CD1c-positive myeloid dendritic cell (primary cell): ENCODE results near the gene PLD3.
"Not testable (repeated sequence)": the region's sequence is repeated elsewhere in the genome, so short reads cannot be mapped to it uniquely, and the experiment has no call there.

ENCODE experiments used
- DNase-seq: peaks from one replicate; pipeline ENCODE4 v3.0.0-alpha.2; 2016; ENCODE audit errors: extremely low spot score

The PLD3 gene

DNA sequence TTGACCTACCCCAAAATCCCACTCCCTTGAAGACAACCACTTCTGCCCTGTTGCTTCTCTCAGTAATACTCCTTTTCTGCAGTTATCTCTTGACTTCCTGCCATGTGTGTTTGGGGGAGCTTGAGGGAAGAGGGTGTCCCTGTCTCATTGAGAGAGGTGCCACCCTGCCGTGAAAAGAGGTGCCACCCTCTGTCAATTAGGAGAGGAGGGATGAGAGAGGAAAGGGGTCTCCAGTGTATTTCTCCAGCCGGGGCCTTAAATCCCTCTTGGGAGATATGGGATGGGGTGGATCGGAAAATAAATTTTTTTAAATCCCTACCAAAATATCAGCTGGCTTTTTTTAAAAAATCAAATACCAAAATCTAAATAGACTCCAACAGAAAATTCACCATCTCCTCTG is 16.5 kb downstream of the PLD3 start:
- no peak for DNase-seq

DNA sequence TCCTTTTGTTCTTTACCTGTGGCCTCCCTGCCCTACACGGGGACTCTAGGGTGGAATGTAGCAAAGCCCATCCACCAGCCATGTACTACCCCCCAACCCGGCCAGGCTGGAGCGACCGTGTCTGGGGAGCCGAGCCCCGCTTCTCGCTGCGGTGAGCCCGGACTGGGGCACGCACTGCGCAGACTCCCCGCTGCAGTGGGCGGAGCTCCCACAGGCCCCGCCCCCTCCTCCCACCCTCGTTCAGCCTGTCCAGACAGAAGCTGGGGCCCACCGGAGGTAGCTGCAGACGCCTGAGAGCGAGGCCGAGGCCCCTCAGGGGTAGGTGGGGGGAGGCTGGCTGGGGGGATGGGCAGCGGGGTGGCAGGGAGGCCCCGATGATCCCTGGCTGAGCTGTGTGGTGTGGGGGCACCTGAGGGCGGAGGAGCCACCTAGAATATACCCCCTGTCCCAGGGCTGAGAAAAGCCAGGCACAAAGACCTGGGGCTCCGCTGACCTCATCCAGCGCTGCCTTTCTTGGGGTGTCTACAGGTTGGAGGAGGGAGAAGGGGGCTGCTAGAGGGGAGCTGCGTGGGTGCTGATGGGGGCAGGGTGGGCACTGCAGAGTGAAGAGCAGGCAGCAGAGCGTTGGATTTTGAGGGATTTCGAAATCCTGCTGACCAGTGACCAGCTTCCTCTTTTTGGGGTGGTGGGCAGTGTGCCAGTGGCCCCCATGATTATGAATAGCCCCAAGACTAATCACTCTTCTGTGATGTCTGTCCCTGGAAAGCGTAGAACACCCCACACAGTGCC is 17.3 kb downstream of the PLD3 start:
- peak; percentile 88 for DNase-seq

DNA sequence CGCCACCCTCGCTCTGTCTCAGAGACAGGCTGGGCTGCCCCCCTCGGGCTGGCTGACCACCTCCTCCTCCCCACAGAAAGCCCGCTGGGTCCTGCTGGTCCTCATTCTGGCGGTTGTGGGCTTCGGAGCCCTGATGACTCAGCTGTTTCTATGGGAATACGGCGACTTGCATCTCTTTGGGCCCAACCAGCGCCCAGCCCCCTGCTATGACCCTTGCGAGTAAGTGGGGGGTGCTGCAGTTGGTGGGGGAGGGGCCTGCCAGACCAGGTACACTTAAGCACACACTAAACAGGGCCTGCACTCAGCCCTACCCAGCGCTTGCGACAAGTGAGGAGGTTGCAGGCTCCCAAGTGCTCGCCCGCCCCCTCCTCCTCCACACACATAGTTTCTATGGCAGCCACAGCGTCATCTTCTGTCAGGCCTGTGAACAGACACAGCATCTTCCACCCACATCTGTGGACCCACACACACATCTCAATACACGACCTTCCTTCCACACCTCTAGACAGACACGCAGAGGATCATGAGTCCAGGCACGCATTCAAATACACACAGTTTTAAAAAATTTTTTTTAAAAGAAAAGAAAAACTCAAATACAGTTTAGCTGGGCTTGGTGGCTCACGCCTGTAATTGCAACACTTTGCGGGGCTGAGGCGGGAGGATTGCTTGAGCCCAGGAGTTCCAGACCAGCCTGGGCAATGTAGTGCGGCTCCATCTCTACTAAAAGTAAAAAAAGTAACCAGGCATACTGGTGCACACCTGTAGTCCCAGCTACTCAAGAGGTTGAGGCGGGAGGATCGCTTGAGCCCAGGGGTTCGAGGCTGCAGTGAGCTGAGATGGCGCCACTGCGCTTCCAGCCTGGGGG is 18.4 kb downstream of the PLD3 start:
- peak; percentile 60 for DNase-seq

DNA sequence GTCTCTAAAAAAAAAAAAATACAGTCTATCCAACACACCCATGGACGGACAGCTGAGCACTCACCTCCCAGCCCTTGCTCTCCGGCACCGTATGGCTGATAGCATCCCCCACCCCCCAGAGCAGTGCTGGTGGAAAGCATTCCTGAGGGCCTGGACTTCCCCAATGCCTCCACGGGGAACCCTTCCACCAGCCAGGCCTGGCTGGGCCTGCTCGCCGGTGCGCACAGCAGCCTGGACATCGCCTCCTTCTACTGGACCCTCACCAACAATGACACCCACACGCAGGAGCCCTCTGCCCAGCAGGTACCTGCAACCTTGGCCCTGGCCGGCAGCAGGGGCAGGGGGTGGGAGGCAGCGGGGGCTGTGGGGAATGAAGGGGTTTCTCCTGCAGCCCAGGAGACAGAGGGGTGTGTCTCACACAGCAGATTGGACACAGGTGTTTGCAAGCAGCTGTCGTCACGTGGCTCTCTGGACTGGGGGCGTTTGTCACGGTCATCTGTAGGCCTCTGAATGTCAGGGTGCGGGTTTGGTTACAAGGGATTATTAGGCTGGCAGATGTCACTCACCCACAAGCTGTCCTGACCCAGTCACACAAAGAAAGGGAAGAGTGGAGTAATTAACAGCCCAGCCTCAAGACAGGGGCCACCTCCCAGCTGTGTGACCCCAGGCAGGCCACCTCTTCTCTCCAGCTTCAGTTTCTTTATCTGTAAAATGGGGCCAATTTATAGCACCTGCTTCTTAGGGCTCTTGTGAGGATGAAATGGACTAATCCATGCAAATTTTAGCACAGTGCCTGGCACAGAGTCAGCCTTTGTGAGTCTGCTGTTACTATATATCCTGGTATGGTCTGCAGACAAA is 19.3 kb downstream of the PLD3 start:
- DNase-seq = no peak

DNA sequence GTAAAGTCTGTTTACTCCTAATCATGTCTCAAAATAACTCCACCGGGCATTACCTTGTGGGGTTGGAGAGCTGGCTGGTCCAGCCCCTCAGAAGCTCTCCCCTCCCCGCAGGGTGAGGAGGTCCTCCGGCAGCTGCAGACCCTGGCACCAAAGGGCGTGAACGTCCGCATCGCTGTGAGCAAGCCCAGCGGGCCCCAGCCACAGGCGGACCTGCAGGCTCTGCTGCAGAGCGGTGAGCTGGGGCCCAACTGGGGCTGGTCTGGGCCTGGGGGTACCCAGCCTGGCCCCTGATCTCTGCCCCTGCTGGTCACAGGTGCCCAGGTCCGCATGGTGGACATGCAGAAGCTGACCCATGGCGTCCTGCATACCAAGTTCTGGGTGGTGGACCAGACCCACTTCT is 21.3 kb downstream of the PLD3 start:
- DNase-seq = no peak

DNA sequence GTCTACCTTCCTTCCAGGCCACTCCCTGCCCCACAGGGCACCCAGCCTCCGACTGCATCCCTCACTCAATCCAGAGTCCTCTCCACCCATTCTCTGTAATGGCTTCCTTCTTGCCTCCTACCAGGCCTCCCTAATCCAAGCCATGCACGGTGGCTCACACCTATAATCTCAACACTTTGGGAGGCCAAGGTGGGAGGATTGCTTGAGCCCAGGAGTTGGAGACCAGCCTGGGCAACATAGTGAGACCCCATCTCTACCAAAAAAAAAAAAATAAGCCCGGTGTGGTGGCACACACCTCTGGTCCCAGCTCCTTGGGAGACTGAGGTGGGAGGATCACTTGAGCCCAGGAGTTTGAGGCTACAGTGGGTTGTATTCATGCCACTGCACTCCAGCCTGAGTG is 21.8 kb downstream of the PLD3 start:
- DNase-seq = not testable (repeated sequence)

DNA sequence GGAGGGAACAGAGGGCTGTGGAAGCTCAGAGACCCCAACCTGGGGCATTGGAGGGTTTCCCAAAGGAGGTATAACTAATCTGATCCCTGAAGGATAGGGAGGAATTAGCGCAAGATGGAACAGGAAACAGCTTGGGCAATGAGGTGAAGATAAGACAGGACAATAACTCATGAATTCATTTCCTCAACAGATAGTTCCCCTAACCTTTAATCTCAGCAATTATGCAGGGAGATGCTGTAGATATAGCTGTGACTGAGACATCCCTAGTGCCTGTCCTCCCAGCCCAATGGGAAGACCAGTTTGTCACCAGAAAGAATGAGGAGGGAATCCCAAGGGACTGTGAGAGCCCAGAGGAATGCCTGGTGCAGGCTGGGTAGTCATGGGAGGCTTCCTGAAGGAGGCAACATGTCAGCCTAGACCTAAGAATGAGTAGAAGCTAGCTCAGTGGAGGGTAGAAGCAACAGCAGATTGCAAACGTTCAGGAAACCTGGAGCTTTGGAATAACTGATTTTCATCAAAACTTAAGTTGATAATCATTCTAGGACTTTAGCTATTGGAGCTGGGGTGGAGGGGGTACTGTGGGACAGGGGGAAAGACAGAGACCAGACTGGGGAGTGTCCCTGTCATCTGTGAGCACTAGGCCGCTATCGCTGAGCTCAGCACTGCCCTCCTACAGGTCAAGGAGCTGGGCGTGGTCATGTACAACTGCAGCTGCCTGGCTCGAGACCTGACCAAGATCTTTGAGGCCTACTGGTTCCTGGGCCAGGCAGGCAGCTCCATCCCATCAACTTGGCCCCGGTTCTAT is 22.7 kb downstream of the PLD3 start:
- DNase-seq = no peak

DNA sequence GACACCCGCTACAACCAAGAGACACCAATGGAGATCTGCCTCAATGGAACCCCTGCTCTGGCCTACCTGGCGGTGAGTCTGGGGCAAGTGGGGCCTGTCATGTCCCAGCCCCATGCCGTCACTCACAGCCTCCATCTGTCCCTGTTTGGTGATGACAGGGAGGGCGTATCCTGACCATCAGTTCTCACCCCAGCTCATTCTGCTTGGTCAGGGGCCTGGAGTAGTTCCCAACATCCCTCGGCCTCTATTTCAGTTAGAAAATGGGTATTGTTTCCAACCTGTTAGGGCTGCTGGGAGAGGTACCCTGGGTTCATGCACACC is 23.3 kb downstream of the PLD3 start:
- no peak for DNase-seq

DNA sequence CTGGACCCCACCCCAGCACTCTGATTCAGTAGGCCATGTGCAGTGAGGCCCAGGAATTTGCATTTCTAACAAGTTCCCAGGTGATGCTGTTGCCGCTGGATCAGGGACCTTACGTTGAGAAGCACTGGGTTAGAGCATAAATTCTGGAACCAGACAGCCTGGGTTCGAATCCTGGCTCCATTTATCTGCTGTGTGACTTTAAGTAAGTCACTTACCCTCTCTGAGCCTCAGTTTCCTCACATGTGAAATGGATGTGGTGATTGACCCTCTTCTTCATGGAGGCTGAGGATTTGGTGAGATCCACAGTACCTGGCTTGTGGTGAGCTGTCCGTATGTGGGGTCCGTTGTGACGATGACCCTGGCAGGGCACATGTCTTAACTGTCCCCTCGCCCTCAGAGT is 25.6 kb downstream of the PLD3 start:
- DNase-seq = no peak

DNA sequence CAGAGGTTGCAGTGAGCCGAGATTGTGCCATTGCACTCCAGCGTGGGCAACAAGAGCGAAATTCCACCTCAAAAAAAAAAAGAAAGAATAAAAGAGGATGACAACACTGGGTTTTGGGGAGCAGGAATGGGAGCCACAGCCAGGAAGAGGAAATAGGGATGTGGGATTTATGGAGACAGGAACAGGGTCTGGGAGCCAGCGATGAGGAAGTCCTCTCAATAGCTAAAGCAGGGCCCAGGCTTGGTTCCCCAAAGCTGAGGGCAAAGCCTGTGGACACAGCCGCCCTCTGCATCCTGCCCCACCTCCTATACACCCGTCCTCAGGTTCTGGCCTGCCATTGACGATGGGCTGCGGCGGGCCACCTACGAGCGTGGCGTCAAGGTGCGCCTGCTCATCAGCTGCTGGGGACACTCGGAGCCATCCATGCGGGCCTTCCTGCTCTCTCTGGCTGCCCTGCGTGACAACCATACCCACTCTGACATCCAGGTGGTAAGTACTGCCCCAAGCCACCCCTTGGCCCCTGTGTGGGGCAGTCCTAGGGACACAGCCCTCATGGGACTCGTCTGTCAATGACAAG is 27.9 kb downstream of the PLD3 start:
- DNase-seq = peak; percentile 59

DNA sequence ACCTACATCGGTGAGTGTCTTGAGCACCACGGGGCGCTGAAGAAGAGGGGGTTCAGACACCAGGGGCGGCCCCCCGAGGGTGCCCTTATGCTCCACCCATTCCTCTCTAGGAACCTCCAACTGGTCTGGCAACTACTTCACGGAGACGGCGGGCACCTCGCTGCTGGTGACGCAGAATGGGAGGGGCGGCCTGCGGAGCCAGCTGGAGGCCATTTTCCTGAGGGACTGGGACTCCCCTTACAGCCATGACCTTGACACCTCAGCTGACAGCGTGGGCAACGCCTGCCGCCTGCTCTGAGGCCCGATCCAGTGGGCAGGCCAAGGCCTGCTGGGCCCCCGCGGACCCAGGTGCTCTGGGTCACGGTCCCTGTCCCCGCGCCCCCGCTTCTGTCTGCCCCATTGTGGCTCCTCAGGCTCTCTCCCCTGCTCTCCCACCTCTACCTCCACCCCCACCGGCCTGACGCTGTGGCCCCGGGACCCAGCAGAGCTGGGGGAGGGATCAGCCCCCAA is 29.4 kb downstream of the PLD3 start:
- no peak for DNase-seq

DNA sequence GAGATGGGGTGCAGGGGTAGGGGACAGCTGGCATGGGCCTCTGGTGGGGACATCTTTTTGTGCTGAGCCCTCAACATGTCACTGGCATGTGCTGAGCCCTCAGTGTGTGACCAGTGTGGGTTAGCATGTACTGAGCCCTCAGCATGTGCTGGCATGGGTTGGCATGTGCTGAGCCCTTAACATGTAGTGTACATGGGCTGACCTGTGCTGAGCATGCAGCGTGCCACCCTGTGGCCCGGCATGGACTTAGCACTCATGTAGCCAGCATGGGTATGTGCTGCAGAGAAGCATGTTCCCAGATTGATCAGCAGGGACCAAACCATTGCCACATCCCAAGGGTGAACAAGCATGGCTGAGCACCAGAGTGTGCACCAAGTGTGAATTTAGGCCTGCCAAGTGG is 30.0 kb downstream of the PLD3 start:
- DNase-seq = no peak

DNA sequence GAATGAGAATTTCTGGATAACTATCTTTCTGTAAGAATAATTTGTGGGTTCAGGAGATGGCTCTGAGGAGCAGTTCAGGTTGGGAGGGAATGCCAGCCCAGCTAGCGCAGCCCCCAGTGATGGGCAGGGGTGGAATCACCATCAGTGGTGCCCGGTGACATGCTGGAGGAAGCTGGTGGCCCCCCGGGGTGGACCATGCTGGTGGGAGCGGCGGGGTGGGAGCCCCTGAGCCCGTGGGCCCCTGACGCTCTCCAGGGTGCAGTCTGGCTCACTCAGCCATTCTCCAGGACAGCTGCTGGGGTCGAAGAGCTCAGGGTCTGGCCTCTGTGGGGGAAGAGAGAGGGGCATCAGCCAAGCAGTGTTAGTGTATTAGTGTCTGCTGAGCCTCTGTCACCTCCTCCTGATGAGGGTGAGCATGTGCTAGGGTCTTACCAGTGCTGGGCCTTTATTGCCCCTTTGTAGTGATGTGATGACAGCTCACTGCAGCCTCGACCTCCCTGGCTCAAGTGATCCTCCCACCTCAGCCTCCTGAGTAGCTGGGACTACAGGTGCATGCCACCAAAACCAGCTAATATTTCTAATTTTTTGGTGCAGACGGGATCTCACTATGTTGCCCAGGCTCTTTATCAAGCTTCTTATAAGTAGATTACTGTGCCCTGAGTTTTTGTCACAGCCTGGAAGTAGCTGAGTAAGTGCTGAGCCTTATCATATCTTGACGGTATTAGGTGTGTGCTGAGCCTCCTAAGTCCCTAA is 31.1 kb downstream of the PLD3 start:
- DNase-seq = no peak

DNA sequence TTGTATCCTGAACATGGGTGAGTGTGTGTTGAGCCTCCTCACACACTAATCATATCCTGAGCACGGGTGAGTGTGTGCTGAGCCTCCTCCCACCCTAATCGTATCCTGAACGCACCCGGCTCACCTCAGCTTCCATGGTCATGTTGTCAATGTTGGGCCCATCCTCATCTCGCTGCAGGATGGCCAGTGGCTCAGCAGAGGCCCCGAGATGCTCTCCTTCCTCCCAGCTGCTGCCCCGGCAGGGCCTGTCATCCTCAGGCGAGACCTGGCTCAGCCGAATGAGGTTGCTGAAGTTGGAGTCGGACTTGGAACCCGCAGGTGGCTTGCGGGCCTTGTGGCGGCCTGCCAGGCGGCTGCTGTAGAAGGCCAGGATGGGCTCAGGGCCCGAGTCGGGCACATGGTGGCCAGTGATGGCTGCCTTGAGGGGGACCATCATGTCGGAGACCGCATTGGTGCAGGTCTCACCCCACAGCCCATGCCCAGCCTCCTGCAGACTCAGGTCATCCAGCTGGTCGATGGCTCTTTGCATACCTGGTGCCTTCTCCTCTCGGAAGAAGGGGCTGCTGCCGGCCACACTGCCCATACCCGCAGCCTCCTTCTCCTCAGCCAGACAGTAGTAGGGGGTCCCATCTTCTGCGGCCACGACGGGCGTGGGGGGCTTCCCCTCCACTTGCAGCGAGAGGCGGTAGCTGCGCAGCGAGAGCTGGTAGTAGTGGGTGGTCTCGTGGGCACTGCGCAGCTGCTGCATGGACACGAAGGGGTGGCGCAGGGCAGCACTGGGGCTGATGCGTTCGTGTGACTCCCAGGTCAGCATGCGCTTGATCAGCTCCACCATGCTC is 31.9 kb downstream of the PLD3 start:
- no peak for DNase-seq

DNA sequence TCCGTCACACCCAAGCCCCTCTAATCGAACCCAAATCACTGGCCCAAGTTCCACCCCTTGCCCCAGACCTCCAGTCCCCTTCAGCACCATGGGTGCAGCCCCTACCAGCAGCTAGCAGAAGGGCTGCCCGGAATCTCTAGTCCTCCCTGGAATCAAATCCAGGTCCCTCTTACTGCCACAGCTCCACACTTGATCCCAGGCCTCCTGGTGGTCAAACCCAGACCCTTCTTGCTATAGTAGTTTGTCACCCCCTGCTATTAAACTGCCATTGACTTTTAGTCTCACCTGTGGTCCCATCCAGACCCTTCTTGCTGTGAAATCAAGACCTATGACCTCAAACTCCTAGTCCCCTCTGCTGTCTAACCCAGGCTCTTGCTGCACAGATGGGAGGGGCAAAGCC is 32.8 kb downstream of the PLD3 start:
- no peak for DNase-seq

DNA sequence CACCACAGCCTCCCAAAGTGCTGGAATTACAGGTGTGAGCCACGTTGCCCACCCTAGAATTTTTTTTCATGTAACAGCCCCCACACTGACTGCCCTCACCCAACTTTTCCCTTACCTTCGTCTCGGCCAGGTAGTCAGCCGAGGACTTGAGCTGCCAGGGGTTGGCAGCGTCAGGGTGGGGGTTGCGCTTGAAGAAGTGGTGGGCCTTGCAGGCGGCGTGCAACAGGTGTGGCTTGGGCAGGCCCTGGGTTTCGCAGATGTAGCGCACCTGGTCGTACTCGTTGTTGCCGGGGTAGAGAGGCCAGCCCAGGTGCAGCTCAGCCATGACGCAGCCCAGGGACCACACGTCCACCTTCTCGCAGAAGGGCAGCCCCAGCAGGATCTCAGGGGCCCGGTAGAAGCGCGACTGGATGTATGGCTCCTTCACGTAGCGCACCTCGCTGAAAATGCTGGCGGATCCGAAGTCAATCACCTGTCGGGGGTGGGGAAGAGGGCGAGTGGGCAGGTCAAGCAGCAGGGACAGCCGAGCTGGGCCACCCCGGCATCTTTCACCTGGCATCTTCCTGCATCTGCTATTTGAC is 35.3 kb downstream of the PLD3 start:
- no peak for DNase-seq

DNA sequence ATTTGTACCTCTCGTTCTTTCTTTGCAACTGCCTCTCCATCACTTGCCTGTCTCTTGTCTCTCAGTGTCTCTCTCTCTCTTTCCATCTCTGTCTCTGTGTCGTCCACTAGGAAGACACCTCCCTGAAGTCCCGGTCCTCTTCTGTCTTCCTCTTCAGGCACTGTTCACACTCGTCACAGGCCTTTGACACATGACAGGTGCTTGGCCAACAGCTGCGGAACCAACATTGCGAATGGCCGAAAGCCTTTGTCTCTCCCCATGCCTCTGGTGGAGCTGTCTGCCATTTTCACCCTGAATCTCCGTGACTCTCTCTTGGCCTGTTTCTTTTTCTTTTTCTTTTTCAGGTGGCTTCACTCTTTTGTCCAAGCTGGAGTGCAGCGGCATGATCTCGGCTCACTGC is 38.7 kb downstream of the PLD3 start:
- no peak for DNase-seq

DNA sequence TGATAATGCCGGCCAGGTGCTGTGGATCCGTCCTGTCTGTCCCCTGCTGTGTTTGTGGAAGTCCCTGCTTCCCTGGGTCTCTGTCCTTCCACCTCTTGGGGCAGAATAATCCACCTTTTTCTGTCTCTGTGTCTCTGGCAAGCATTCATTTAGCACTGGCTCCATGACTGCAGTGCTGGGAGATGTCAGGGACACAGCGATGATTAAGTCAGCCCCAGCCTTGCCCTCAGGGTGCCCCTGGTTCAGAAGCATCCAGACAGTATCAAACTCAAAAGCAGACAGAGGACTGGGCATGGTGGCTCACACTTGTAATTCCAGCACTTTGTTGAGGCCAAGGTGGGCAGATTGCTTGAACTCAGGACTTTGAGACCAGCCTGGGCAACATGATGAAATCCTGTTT is 40.0 kb downstream of the PLD3 start:
- no peak for DNase-seq
